ENCODE measurements around the gene NDUFV3.

DNA sequence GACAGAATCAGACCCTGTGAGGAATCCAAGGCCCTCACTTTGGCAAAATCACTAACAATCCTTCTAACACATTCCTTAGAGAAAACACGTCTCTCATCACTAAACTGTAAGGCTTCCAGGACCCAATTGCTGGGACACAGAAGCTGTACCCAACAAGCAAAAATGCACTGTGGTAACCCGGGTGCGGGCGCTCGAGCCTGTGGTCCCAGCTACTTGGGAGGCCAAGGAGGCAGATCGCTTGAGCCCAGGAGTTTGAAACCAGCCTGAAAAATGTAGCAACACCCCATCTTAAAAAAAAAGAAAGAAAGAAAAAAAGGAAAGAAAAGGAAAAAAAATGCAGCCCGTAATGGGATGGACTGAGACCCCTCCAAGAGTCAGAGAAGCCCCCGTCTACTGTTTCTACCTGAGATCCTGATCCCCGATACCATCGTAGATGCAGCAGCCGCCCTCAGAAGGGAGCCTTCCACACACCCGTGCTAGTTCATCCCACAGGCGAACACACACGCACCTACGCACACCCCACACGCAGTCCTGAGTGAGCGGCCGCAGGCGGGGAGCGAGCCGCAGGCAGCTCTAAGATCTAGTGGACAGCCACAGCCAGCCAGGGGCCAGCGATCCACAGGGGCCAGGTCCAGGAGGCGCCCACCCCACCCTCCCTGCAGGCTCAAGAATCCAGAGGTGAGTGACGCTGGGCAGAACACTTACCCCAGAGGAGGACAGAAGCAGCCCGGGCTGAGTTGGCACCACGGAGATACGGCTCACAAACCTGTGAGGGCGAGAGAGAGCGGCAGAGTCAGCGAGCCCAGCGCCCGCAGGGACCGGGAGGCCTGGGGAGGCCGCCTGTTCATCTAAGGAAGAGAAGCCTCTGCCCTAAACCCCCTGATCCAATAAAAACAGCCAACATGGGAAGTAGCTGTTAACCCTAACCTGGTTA lies 33.9 kb upstream of the NDUFV3 start:
- TF ChIP-seq, protein P1, sequence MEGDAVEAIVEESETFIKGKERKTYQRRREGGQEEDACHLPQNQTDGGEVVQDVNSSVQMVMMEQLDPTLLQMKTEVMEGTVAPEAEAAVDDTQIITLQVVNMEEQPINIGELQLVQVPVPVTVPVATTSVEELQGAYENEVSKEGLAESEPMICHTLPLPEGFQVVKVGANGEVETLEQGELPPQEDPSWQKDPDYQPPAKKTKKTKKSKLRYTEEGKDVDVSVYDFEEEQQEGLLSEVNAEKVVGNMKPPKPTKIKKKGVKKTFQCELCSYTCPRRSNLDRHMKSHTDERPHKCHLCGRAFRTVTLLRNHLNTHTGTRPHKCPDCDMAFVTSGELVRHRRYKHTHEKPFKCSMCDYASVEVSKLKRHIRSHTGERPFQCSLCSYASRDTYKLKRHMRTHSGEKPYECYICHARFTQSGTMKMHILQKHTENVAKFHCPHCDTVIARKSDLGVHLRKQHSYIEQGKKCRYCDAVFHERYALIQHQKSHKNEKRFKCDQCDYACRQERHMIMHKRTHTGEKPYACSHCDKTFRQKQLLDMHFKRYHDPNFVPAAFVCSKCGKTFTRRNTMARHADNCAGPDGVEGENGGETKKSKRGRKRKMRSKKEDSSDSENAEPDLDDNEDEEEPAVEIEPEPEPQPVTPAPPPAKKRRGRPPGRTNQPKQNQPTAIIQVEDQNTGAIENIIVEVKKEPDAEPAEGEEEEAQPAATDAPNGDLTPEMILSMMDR (IDR thresholded peaks at IDR 0.05): no peak
- no peak for TF ChIP-seq POLR2AphosphoS5 (IDR thresholded peaks at IDR 0.05)
- no peak for TF ChIP-seq POLR2A (IDR thresholded peaks at IDR 0.05)

Data from gastroesophageal sphincter (tissue), 3 donors.